ENCODE measurements around the gene ATP6V1B1. TPM values are rescaled to one million over a fixed set of nuclear protein-coding genes. Genes with fewer than 3 reads are reported as not detected.
A peak's percentile ranks its signal among the peaks of the same experiment; 100 is the strongest.

The ATP6V1B1 gene
- total and polyA plus RNA-seq, 9 of the 15 experiments (the other 6 are each of a cell fraction or from before 2014, with no cell fraction given) = not detected

DNA sequence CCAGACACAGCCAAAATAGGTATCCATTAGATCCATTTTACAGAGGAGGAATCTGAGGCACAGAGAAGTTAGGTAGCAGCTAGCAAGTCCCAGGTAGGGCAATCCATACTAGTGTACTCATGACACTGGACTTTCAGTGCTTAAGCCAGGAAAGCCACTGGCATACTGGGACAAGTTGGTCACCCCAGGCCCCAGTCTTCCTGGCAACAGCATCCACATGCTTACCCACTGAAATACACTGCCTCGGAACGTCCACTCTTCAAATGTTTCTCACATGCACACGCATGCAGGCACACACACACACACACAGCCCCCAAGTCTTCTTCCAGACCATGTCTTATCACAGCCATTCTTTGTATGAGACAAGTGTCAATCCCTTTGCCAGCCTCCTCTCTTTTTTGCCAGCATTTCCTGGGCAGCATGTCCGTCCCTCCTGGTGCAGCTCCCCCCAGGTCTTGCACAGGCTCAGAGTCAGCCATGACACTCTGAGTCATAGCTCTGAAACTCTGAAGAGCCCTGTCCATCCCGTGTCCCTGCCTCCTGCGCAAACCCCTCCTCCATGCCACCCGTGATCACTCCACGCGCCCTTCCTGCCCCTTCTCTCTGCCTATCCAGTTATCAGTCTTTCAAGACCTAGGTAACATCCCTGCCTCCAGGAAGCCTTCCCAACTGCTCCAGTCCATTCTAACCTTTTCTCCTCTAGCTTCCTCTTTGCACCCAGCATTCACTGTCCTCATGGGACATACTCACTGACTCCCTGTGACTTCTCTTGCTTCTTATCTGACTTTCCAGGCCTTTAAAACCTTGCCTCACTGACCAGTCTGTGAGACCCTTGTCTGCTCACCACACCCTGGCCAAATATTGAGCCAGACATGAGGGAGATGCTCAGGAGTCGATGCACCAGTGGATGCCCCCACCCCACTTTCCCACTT, 69.8 kb downstream of the ATP6V1B1 start (continued):
- TF ChIP-seq, protein P1, sequence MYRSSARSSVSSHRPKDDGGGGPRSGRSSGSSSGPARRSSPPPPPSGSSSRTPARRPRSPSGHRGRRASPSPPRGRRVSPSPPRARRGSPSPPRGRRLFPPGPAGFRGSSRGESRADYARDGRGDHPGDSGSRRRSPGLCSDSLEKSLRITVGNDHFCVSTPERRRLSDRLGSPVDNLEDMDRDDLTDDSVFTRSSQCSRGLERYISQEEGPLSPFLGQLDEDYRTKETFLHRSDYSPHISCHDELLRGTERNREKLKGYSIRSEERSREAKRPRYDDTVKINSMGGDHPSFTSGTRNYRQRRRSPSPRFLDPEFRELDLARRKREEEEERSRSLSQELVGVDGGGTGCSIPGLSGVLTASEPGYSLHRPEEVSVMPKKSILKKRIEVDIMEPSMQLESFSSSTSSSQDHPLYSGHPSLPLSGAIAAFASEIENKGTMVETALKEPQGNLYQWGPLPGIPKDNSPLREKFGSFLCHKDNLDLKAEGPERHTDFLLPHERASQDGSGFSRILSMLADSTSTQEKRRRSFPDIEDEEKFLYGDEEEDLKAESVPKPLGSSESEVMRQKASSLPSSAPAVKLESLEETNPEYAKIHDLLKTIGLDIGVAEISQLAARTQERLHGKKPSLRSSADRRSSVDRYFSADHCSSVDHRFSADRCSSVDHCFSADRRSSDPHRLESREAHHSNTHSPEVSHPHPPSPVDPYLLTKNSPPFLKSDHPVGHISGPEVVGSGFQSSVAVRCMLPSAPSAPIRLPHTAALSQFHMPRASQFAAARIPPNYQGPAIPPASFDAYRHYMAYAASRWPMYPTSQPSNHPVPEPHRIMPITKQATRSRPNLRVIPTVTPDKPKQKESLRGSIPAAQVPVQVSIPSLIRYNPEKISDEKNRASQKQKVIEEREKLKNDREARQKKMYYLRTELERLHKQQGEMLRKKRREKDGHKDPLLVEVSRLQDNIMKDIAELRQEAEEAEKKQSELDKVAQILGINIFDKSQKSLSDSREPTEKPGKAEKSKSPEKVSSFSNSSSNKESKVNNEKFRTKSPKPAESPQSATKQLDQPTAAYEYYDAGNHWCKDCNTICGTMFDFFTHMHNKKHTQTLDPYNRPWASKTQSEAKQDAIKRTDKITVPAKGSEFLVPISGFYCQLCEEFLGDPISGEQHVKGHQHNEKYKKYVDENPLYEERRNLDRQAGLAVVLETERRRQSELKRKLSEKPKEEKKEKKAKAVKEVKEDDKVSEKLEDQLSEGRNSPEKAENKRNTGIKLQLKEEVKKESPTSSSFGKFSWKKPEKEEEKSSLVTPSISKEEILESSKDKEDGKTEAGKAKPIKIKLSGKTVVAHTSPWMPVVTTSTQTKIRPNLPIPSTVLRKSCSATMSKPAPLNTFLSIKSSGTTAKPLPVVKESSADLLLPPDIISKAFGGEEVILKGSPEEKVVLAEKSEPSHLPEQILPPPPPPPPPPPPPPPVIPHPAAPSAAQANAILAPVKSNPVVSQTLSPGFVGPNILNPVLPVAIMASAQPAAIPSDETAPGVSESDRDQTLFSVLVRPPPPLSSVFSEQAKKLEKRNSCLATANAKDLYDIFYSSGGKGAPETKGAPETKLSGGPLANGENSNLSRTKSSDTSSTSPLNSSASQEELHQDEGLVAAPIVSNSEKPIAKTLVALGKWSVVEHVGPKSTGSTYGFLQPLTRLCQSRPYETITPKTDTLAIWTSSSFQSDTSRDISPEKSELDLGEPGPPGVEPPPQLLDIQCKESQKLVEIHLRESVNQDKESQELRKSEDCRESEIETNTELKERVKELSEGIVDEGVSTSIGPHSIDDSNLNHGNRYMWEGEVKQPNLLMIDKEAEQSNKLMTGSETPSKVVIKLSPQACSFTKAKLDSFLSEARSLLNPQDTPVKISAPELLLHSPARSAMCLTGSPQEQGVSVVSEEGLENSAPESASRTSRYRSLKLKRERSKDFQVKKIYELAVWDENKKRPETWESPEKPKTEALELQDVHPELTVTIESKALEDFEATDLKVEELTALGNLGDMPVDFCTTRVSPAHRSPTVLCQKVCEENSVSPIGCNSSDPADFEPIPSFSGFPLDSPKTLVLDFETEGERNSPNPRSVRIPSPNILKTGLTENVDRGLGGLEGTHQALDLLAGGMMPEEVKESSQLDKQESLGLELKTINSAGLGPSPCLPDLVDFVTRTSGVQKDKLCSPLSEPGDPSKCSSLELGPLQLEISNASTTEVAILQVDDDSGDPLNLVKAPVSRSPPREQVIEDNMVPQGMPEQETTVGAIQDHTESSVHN (IDR thresholded peaks at IDR 0.05; ENCODE audit: borderline replicate concordance in 1 of 2, low read depth in 1 of 2) = no peak
- TF ChIP-seq SMAD4 (CRISPR knock-in tag; conservative IDR thresholded peaks at IDR 0.05) = peak; percentile 43; the same call in 1 of the 2 replicates
- TF ChIP-seq TCF3 (CRISPR knock-in tag; IDR thresholded peaks at IDR 0.05) = peak; percentile 56; the same call in 1 of the 2 replicates
- no peak for TF ChIP-seq ZNF408 (CRISPR knock-in tag; IDR thresholded peaks at IDR 0.05; ENCODE audit: low read depth)
- TF ChIP-seq, protein P2, sequence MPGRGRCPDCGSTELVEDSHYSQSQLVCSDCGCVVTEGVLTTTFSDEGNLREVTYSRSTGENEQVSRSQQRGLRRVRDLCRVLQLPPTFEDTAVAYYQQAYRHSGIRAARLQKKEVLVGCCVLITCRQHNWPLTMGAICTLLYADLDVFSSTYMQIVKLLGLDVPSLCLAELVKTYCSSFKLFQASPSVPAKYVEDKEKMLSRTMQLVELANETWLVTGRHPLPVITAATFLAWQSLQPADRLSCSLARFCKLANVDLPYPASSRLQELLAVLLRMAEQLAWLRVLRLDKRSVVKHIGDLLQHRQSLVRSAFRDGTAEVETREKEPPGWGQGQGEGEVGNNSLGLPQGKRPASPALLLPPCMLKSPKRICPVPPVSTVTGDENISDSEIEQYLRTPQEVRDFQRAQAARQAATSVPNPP (IDR thresholded peaks at IDR 0.05; ENCODE audit: borderline replicate concordance, insufficient read depth, insufficient read length) = no peak
- TF ChIP-seq, protein P3, sequence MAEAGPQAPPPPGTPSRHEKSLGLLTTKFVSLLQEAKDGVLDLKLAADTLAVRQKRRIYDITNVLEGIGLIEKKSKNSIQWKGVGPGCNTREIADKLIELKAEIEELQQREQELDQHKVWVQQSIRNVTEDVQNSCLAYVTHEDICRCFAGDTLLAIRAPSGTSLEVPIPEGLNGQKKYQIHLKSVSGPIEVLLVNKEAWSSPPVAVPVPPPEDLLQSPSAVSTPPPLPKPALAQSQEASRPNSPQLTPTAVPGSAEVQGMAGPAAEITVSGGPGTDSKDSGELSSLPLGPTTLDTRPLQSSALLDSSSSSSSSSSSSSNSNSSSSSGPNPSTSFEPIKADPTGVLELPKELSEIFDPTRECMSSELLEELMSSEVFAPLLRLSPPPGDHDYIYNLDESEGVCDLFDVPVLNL (CRISPR knock-in tag; IDR thresholded peaks at IDR 0.05; ENCODE audit: low read depth) = no peak
- no peak for TF ChIP-seq ZEB2 (IDR thresholded peaks at IDR 0.05)
- TF ChIP-seq ZNF830 (CRISPR knock-in tag; IDR thresholded peaks at IDR 0.05) = no peak
- TF ChIP-seq ARNT (IDR thresholded peaks at IDR 0.05) = no peak
- TF ChIP-seq, protein P4, sequence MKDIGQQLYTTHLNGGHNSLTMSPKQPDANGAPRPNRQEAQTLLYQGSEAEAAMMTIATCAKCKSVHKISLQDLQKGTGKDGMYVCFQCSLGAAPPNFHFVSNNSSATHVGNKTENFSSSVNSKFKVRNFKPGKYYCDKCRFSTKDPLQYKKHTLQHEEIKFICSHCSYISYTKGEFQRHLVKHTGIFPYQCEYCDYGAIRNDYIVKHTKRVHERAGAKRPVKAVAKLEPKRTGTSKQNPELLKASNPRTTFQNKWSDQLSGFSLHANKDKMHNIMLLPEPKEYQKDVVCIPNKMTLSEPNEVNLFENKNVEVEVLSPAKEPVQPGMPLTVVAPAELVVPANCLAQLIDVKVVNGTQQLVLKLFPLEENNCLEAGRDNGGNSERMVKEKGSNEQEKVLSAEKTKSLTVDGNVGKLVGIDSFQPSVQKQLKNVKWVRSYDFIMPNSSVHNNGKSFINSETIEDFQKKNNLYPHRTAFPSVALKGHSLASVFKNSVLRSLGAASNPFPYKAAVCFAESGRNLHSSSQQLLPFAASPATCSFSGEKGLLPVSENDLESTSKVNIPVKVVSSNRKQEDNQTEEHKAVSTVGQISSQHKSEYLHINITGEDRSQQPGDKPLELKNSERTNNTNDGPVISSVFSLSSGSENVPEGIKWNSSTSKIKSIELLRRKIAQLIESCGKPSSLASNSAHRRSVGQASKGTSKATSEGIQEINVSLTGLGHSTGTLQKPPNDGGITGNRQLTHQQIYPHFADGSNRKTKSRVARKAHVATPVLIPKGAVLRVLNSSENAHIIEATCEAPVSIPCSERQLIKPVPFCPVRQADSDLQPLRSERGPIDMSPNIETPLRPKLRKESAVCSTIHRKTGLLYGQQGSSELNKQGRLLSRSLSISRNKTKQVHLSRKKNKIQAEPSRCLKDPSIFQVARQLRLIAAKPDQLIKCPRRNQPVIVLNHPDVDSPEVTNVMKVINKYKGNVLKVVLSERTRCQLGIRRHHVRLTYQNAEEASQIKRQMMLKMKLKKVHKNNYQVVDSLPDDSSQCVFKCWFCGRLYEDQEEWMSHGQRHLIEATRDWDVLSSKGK (CRISPR knock-in tag; IDR thresholded peaks at IDR 0.05) = no peak
- TF ChIP-seq POU5F1 (IDR thresholded peaks at IDR 0.05; ENCODE audit: borderline replicate concordance, low read depth, low read length, partially characterized antibody) = no peak
